Measurements from ENCODE around the gene ABHD12B. TPM values are rescaled to one million over a fixed set of nuclear protein-coding genes. Genes with fewer than 3 reads are reported as not detected.

Gene ABHD12B
- total RNA-seq, 4 donors from 2014 or later, result 0.32 to 7.9 (median 2.5) TPM; not detected in 1

- Histone ChIP-seq H3K9me3 (no peaks in the 10 kb centered on the region), H3K4me1 (peaks cover 0 to 6% (median 3%) of the 10 kb centered on the region in 4 donors), H3K27ac (no peak overlapping the region), H3K4me3 (no peak overlapping the region), H3K36me3 (no peaks in the 10 kb centered on the region), H3K27me3 (no peaks in the 10 kb centered on the region)
- WGBS, 2 donors (ENCODE audit: low coverage in 1 of 2), result 83 to 85% methylated on average over 5 of the region's 5 CpGs
- DNase-seq, result no peak
- intact Hi-C loops (cut with DNase I; ENCODE audit: low total_unique reads) (no loop called here), in situ Hi-C loops (cut with MboI; ENCODE audit: low pct_ligation_motif_present in 1 of 4, low pct_unique_long_range_greater_than_20kb in 1 of 4, low sequenced_read_pairs in 3 of 4) (no loop called here)
- no peak for TF ChIP-seq CTCF (IDR thresholded peaks at IDR 0.05)
- TF ChIP-seq POLR2A (IDR thresholded peaks at IDR 0.05), result no peak
- TF ChIP-seq POLR2AphosphoS5 (IDR thresholded peaks at IDR 0.05), result no peak
- no peak for TF ChIP-seq EP300 (IDR thresholded peaks at IDR 0.05; ENCODE audit: low read depth)
Measured at GRCh38 chr14:50864946-50865345, 6.9 kb upstream of the ABHD12B start.

GRCh38 chr14:50865391-50866076, 6.3 kb upstream of the ABHD12B start:
- Histone ChIP-seq H3K36me3 (no peaks in the 10 kb centered on the region), H3K27me3 (peaks cover 5% of the 10 kb centered on the region), H3K9me3 (no peaks in the 10 kb centered on the region), H3K4me1 (peaks cover 0 to under 1% (median 0%) of the 10 kb centered on the region in 4 donors), H3K4me3 (no peak overlapping the region), H3K27ac (no peak overlapping the region)
- intact Hi-C loops (cut with DNase I; ENCODE audit: low total_unique reads) (no loop called here), in situ Hi-C loops (cut with MboI; ENCODE audit: low pct_ligation_motif_present in 1 of 4, low pct_unique_long_range_greater_than_20kb in 1 of 4, low sequenced_read_pairs in 3 of 4) (no loop called here)
- TF ChIP-seq POLR2AphosphoS5 (IDR thresholded peaks at IDR 0.05) (no peak), POLR2A (IDR thresholded peaks at IDR 0.05) (no peak), CTCF (IDR thresholded peaks at IDR 0.05) (no peak), EP300 (IDR thresholded peaks at IDR 0.05; ENCODE audit: low read depth) (no peak)
- WGBS, 2 donors (ENCODE audit: low coverage in 1 of 2), result 58 to 71% methylated on average over 7 to 11 of the region's 11 CpGs
- no peak for DNase-seq

GRCh38 chr14:50871228-50871627, 625 bp upstream of the ABHD12B start:
- no peaks in the 10 kb centered on the region for H3K36me3 ChIP-seq
- WGBS, 2 donors (ENCODE audit: low coverage in 1 of 2), result 53 to 56% methylated on average over 2 to 5 of the region's 5 CpGs
- H3K9me3 ChIP-seq, result no peaks in the 10 kb centered on the region
- no peak overlapping the region for H3K4me3 ChIP-seq
- in situ Hi-C loops (cut with MboI; ENCODE audit: low pct_ligation_motif_present in 1 of 4, low pct_unique_long_range_greater_than_20kb in 1 of 4, low sequenced_read_pairs in 3 of 4), result no loop called here
- H3K4me1 ChIP-seq, result peaks cover 0 to 8% (median 3%) of the 10 kb centered on the region in 4 donors
- peaks cover 29% of the 10 kb centered on the region for H3K27me3 ChIP-seq
- intact Hi-C loops (cut with DNase I; ENCODE audit: low total_unique reads), result no loop called here
- peak overlapping the region in 2 of 4 donors; percentile 7 to 61 for H3K27ac ChIP-seq
- TF ChIP-seq CTCF (IDR thresholded peaks at IDR 0.05) (no peak), POLR2A (IDR thresholded peaks at IDR 0.05) (peak; percentile 14)
- DNase-seq, result peak; percentile 39

GRCh38 chr14:50874757-50875156, 2.9 kb downstream of the ABHD12B start:
- 43 to 48% methylated on average over 2 of the region's 2 CpGs for WGBS, 2 donors (ENCODE audit: low coverage in 1 of 2)
- in situ Hi-C loops (cut with MboI; ENCODE audit: low pct_ligation_motif_present in 1 of 4, low pct_unique_long_range_greater_than_20kb in 1 of 4, low sequenced_read_pairs in 3 of 4), result no loop called here
- H3K36me3 ChIP-seq, result no peaks in the 10 kb centered on the region

More at GRCh38 chr14:50874757-50875156, 2.9 kb downstream of the ABHD12B start:
- intact Hi-C loops (cut with DNase I; ENCODE audit: low total_unique reads), result no loop called here
- Histone ChIP-seq H3K9me3 (no peaks in the 10 kb centered on the region), H3K27ac (no peak overlapping the region), H3K4me3 (no peak overlapping the region), H3K27me3 (peaks cover 29% of the 10 kb centered on the region), H3K4me1 (peaks cover 0 to 8% (median 3%) of the 10 kb centered on the region in 4 donors)
- DNase-seq, result no peak
- TF ChIP-seq EP300 (IDR thresholded peaks at IDR 0.05; ENCODE audit: low read depth) (no peak), CTCF (IDR thresholded peaks at IDR 0.05) (no peak), POLR2AphosphoS5 (IDR thresholded peaks at IDR 0.05) (no peak), POLR2A (IDR thresholded peaks at IDR 0.05) (no peak)
